NB4 (cell line): ENCODE results near the gene C6orf141.

ENCODE experiments used
- DNase-seq: peaks from one replicate; pipeline ENCODE4 v3.0.0; 2010; ENCODE audit warnings: low read depth
- H3K4me3 ChIP-seq: one replicate; pipeline ENCODE4 v1.5.1; 2011; ENCODE audit warnings: mild to moderate bottlenecking, low read depth, low read length, moderate library complexity
- CTCF ChIP-seq: IDR thresholded peaks from one replicate; pipeline ENCODE4 v1.5.1; 2012; ENCODE audit warnings: low read depth, low read length
- MAX ChIP-seq: IDR thresholded peaks from 2 replicates; pipeline ENCODE4 v1.6.1; 2011; ENCODE audit warnings: low read depth, low read length
- MYC ChIP-seq: IDR thresholded peaks from 2 replicates; pipeline ENCODE4 v1.6.1; 2011; ENCODE audit warnings: low read depth, low read length
- POLR2A ChIP-seq: IDR thresholded peaks from 2 replicates; pipeline ENCODE4 v1.6.1; 2011; ENCODE audit warnings: mild to moderate bottlenecking; ENCODE audit not compliant: insufficient read length; ENCODE audit errors: extremely low read depth

Gene C6orf141

DNA sequence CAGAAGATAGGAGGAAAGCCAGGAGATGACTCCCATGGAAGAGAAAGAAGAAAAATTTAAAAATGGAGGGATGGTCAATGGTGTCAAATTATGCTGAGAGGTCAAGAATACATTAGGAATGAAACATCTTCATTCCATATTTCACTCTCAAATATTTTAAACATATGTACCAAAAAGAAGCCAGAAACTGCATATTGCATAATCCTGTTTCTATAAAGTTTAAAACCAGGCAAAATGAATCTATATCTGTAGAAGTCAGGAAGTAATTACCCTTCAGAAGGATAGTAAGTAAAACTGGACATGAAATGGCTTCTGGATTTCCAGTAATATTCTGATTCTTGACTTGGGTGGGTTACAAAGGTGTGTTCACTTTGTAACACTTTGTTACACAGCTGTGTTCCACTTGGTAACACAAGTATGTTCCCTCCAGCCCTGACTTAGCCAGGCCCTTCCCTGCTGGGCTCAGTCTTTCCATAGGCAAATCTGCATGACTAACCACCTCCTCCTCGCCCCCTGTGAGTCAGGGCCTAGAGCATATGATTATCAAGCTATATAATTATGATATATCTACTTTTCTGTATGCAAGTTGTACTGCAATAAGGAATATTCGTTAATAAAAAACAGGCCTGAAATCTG is 20.2 kb upstream of the C6orf141 start:
- H3K4me3 ChIP-seq: no peak overlapping the region
- DNase-seq: no peak
- TF ChIP-seq MAX (no peak), POLR2A (no peak), MYC (no peak), CTCF (no peak)

DNA sequence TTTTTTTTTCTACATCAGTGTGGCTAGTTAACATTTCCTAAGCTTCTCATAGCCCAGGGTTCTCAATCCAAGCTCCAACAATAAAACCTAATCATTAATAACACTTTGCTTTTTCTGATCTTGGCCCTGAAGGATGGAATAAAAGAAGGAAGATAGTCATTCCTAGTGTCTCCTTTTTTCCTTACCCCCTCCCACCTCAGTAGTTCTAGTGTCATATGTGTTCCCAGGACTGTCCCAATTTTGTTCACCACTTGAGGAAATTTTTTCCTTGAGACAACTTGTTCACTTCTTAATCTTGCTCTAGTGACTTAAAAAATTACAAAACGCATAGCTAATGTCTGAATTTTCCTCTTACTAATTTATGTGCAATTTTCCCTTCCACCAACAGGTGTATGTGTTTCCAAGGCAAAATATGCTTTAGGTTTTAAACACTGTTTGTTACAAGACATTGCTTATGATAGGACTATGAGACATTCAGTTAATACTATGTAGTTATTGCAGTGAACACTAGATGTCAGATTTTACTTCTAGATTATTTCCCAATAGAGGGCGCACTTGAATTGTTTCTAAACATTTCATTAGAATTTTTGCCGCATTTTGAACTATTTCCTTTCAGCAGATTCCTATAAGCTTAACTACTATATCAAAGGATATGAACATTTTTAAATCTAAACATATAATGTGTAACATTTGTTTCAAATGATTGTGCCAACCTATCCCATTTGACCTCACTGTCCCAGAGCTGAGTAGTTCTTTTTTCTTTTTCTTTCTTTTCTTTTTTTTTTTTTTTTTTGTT is 18.5 kb upstream of the C6orf141 start:
- H3K4me3 ChIP-seq: no peak overlapping the region
- DNase-seq: peak; percentile 64
- TF ChIP-seq MYC: no peak
- TF ChIP-seq CTCF: peak; percentile 59

- no peak overlapping the region for H3K4me3 ChIP-seq
- no peak for DNase-seq
- no peak for TF ChIP-seq MYC
- TF ChIP-seq CTCF: no peak
- TF ChIP-seq MAX: no peak
- TF ChIP-seq POLR2A: no peak
Observed at GRCh38 chr6:49535795-49536194, 14.7 kb upstream of the C6orf141 start.

DNA sequence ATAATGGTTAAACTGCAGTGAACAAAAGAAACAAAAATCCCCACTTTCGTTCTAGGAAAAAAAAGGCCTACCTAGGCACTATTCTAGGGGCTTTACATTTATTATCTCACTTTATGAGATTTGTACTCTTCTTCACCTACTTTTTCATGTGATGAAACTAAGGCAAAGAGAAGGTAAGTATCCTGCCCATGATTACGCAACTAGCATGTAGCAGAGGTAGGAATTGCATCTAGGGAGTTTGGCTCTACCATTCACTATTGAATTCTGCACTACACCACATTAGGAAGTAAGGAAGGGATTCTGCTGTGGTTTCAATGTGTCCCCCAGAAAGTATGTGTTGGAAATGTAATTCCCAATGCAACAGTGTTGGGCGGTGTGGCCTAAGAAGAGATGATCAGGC is 11.4 kb upstream of the C6orf141 start:
- no peak for TF ChIP-seq MAX
- TF ChIP-seq CTCF: no peak
- no peak for DNase-seq
- H3K4me3 ChIP-seq: no peak overlapping the region

GRCh38 chr6:49540614-49541013 is 9.9 kb upstream of the C6orf141 start:
- no peak overlapping the region for H3K4me3 ChIP-seq
- TF ChIP-seq CTCF (no peak), MAX (no peak), POLR2A (no peak), MYC (no peak)
- DNase-seq: no peak
